Central memory CD4-positive, alpha-beta T cell (primary cell): ENCODE measurements around the gene FBXW12.

Source experiments
- DNase-seq: peaks from one replicate; pipeline ENCODE4 v3.0.0; 2022

The FBXW12 gene

DNA sequence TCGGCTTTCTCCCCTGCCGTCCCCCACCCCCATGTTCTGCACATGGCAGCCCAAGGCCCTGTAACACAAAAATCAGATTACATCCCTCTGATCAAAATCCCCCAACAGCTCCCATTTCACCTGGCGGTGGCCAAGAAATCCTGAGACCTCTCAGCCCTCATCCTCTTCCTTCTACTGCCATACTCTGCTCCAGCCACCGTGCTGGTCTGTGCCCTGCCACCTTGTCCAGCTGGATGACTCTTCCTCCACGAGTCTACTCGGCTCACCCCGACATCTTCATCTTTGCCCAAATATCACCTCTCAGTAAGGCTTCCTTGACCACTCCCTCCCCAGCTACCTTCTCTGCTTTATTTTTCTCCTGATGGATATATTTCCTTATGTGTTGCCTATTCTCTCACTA, 64.8 kb downstream of the FBXW12 start:
- DNase-seq, result no peak

DNA sequence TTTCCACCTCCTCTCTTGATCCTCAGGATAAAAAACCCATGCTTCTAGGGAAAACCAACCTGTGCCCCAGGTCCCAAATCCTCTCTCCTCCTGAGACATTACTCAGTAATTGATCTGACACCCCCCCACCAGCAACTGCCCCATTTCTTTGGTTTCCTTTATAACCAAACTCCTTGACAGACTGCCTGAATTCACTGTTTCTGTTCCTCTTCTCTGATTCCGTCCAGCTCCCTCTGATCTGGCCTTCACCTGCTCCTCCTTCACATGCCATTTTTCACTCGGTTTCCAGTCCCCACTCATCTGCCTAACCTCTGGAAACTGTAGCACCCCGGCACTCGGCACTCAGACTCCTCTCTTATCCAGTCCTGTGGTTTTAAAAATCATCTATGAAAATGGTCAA, 65.8 kb downstream of the FBXW12 start:
- no peak for DNase-seq

DNA sequence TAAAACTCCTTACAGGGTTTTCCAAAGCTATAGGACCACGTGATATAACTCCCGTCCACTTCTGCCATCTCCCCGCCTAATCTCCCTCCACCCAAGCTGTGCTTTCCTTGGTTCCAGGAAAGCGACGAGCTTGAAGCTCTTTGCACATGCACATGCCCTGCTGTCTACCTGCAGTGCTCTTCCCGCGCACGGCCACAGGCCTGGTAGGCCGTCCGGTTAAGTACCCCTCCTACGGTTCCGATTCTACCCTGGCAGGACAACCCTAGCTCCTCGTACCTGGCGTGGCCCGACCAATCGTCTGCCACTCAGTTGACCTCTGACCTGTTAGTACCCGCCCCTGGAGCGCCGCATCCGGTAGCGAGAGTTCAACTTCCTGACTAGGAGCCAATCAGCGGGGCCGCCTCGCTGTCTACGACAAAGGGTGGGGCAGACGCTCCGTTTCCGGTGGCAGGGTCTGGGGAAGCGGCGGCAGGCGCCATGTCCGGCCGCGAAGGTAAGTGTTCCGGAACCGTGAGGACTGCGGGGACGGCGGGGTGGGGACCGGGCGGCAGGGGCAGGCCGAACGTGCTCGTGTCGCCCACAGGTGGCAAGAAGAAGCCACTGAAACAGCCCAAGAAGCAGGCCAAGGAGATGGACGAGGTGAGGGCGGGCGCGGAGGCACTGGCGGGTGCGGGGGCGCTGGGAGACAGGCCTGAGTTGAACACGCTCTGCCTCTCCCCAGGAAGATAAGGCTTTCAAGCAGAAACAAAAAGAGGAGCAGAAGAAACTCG, 68.0 kb downstream of the FBXW12 start, which contains the start of the genes CCDC51 and TMA7:
Gene CCDC51 (minus strand): TSS at position 300 of the 770 bp plus-strand sequence. CDS start 4,991 bp downstream, outside the sequence.
Gene TMA7 (plus strand): TSS at position 438 of the 770 bp plus-strand sequence. CDS start 40 bp downstream, at position 478.
- DNase-seq, result peak; percentile 97

GRCh38 chr3:48440590-48440958, 68.6 kb downstream of the FBXW12 start:
- peak; percentile 37 for DNase-seq

GRCh38 chr3:48441940-48442339, 69.9 kb downstream of the FBXW12 start:
- no peak for DNase-seq
